ENCODE data around the gene NACAD.

Gene NACAD

GRCh38 chr7:45053941-45054340 is 34.8 kb downstream of the NACAD start:
- H3K4me1 ChIP-seq (ENCODE audit: control insufficient read depth in 2 of 2, insufficient read depth in 1 of 2, low read depth in 1 of 2, low read length in 2 of 2) = no peaks in the 10 kb centered on the region
- H2BK12ac ChIP-seq (ENCODE audit: low read length) = no peak overlapping the region
- no peak overlapping the region for H3K4ac ChIP-seq (ENCODE audit: low read length)
- H3K9me3 ChIP-seq (replicated peaks in 1 of 2; ENCODE audit: control insufficient read depth in 2 of 2, insufficient read depth in 1 of 2, low read depth in 1 of 2, low read length in 2 of 2) = peaks cover 0 to 3% of the 10 kb centered on the region in 2 donors
- H2AFZ ChIP-seq (ENCODE audit: low read length) = no peak overlapping the region
- no peaks in the 10 kb centered on the region for H3K27me3 ChIP-seq (ENCODE audit: control insufficient read depth in 3 of 3, insufficient read depth in 3 of 3, low read depth in 1 of 3, low read length in 3 of 3)
- H3K36me3 ChIP-seq (replicated peaks in 1 of 2; ENCODE audit: control insufficient read depth in 2 of 2, insufficient read depth in 2 of 2, low read length in 2 of 2) = peaks cover 6 to 39% of the 10 kb centered on the region in 2 donors
- no peak overlapping the region for H2AK5ac ChIP-seq (ENCODE audit: low read depth, low read length)
- H3K27ac ChIP-seq (replicated peaks; ENCODE audit: low read length) = no peak overlapping the region
- no peak overlapping the region for H4K91ac ChIP-seq (ENCODE audit: low read depth, low read length, poor library complexity)
- no peak overlapping the region for H2BK5ac ChIP-seq (ENCODE audit: low read length)
- peaks cover 5% of the 10 kb centered on the region for H3K79me1 ChIP-seq (ENCODE audit: low read depth, low read length)
- no peak overlapping the region for H3K14ac ChIP-seq (ENCODE audit: low read length)
- H3K23ac ChIP-seq (ENCODE audit: low read depth, low read length, poor library complexity) = no peak overlapping the region
- H4K8ac ChIP-seq (ENCODE audit: low read depth, low read length) = no peak overlapping the region
- no peak overlapping the region for H2BK120ac ChIP-seq (ENCODE audit: low read depth, low read length)
- no peak overlapping the region for H3K18ac ChIP-seq (ENCODE audit: low read length)
- no peak for DNase-seq (ENCODE audit: low spot score)
- no CpG with 5 or more reads among the region's 5 CpGs for WGBS, 2 donors (ENCODE audit: extremely low coverage in 2 of 2, insufficient read length in 2 of 2, insufficient replicate concordance in 1 of 2)
- no peak overlapping the region for H3K4me3 ChIP-seq (ENCODE audit: low read length in 2 of 2)
- no peak overlapping the region for H3K4me2 ChIP-seq (ENCODE audit: insufficient read depth, low read length, poor library complexity, severe bottlenecking)
- no peak overlapping the region for H3K9ac ChIP-seq (ENCODE audit: low read depth, low read length, poor library complexity)
- no peak overlapping the region for H2BK15ac ChIP-seq (ENCODE audit: low read length)

GRCh38 chr7:45053401-45053800 is 35.4 kb downstream of the NACAD start:
- H4K8ac ChIP-seq (ENCODE audit: low read depth, low read length) = no peak overlapping the region
- no peak overlapping the region for H2BK12ac ChIP-seq (ENCODE audit: low read length)
- no CpG with 5 or more reads among the region's 6 CpGs for WGBS, 2 donors (ENCODE audit: extremely low coverage in 2 of 2, insufficient read length in 2 of 2, insufficient replicate concordance in 1 of 2)
- H3K14ac ChIP-seq (ENCODE audit: low read length) = no peak overlapping the region
- no peak overlapping the region for H3K18ac ChIP-seq (ENCODE audit: low read length)
- H2AFZ ChIP-seq (ENCODE audit: low read length) = no peak overlapping the region
- no peak overlapping the region for H2AK5ac ChIP-seq (ENCODE audit: low read depth, low read length)
- no peak overlapping the region for H3K27ac ChIP-seq (replicated peaks; ENCODE audit: low read length)
- no peak overlapping the region for H3K4me3 ChIP-seq (ENCODE audit: low read length in 2 of 2)
- H2BK120ac ChIP-seq (ENCODE audit: low read depth, low read length) = no peak overlapping the region
- H3K27me3 ChIP-seq (ENCODE audit: control insufficient read depth in 3 of 3, insufficient read depth in 3 of 3, low read depth in 1 of 3, low read length in 3 of 3) = no peaks in the 10 kb centered on the region
- no peak overlapping the region for H3K9ac ChIP-seq (ENCODE audit: low read depth, low read length, poor library complexity)
- peaks cover 5% of the 10 kb centered on the region for H3K79me1 ChIP-seq (ENCODE audit: low read depth, low read length)
- H3K4ac ChIP-seq (ENCODE audit: low read length) = no peak overlapping the region
- H3K4me1 ChIP-seq (ENCODE audit: control insufficient read depth in 2 of 2, insufficient read depth in 1 of 2, low read depth in 1 of 2, low read length in 2 of 2) = no peaks in the 10 kb centered on the region
- H2BK5ac ChIP-seq (ENCODE audit: low read length) = no peak overlapping the region
- peaks cover 6 to 39% of the 10 kb centered on the region in 2 donors for H3K36me3 ChIP-seq (replicated peaks in 1 of 2; ENCODE audit: control insufficient read depth in 2 of 2, insufficient read depth in 2 of 2, low read length in 2 of 2)
- H3K9me3 ChIP-seq (replicated peaks in 1 of 2; ENCODE audit: control insufficient read depth in 2 of 2, insufficient read depth in 1 of 2, low read depth in 1 of 2, low read length in 2 of 2) = peaks cover 0 to 3% of the 10 kb centered on the region in 2 donors
- DNase-seq (ENCODE audit: low spot score) = no peak
- H3K23ac ChIP-seq (ENCODE audit: low read depth, low read length, poor library complexity) = no peak overlapping the region
- H2BK15ac ChIP-seq (ENCODE audit: low read length) = no peak overlapping the region
- H4K91ac ChIP-seq (ENCODE audit: low read depth, low read length, poor library complexity) = no peak overlapping the region
- H3K4me2 ChIP-seq (ENCODE audit: insufficient read depth, low read length, poor library complexity, severe bottlenecking) = no peak overlapping the region

- no peak overlapping the region for H3K4ac ChIP-seq (ENCODE audit: low read length)
- no peak overlapping the region for H3K14ac ChIP-seq (ENCODE audit: low read length)
- H3K79me1 ChIP-seq (ENCODE audit: low read depth, low read length) = peaks cover 5% of the 10 kb centered on the region
- H2BK120ac ChIP-seq (ENCODE audit: low read depth, low read length) = no peak overlapping the region
- no peak overlapping the region for H2BK15ac ChIP-seq (ENCODE audit: low read length)
- no peak overlapping the region for H2AFZ ChIP-seq (ENCODE audit: low read length)
- H3K27ac ChIP-seq (replicated peaks; ENCODE audit: low read length) = no peak overlapping the region
- no peak overlapping the region for H2BK5ac ChIP-seq (ENCODE audit: low read length)
- peaks cover 0 to 3% of the 10 kb centered on the region in 2 donors for H3K9me3 ChIP-seq (replicated peaks in 1 of 2; ENCODE audit: control insufficient read depth in 2 of 2, insufficient read depth in 1 of 2, low read depth in 1 of 2, low read length in 2 of 2)
- no peaks in the 10 kb centered on the region for H3K27me3 ChIP-seq (ENCODE audit: control insufficient read depth in 3 of 3, insufficient read depth in 3 of 3, low read depth in 1 of 3, low read length in 3 of 3)
- DNase-seq (ENCODE audit: low spot score) = no peak
- no peak overlapping the region for H3K18ac ChIP-seq (ENCODE audit: low read length)
- H4K8ac ChIP-seq (ENCODE audit: low read depth, low read length) = no peak overlapping the region
- peaks cover 5 to 41% of the 10 kb centered on the region in 2 donors for H3K36me3 ChIP-seq (replicated peaks in 1 of 2; ENCODE audit: control insufficient read depth in 2 of 2, insufficient read depth in 2 of 2, low read length in 2 of 2)
- no peak overlapping the region for H2BK12ac ChIP-seq (ENCODE audit: low read length)
- no peak overlapping the region for H3K23ac ChIP-seq (ENCODE audit: low read depth, low read length, poor library complexity)
- no peak overlapping the region for H3K9ac ChIP-seq (ENCODE audit: low read depth, low read length, poor library complexity)
- H2AK5ac ChIP-seq (ENCODE audit: low read depth, low read length) = no peak overlapping the region
- no peak overlapping the region for H3K4me3 ChIP-seq (ENCODE audit: low read length in 2 of 2)
- no CpG with 5 or more reads among the region's 3 CpGs for WGBS, 2 donors (ENCODE audit: extremely low coverage in 2 of 2, insufficient read length in 2 of 2, insufficient replicate concordance in 1 of 2)
- H3K4me2 ChIP-seq (ENCODE audit: insufficient read depth, low read length, poor library complexity, severe bottlenecking) = no peak overlapping the region
- H3K4me1 ChIP-seq (ENCODE audit: control insufficient read depth in 2 of 2, insufficient read depth in 1 of 2, low read depth in 1 of 2, low read length in 2 of 2) = no peaks in the 10 kb centered on the region
- H4K91ac ChIP-seq (ENCODE audit: low read depth, low read length, poor library complexity) = no peak overlapping the region
Observed at GRCh38 chr7:45052011-45052410, 36.8 kb downstream of the NACAD start.

- Histone ChIP-seq H3K27me3 (ENCODE audit: control insufficient read depth in 3 of 3, insufficient read depth in 3 of 3, low read depth in 1 of 3, low read length in 3 of 3) (no peaks in the 10 kb centered on the region), H2BK120ac (ENCODE audit: low read depth, low read length) (no peak overlapping the region), H2AK5ac (ENCODE audit: low read depth, low read length) (no peak overlapping the region), H2AFZ (ENCODE audit: low read length) (no peak overlapping the region), H3K9ac (ENCODE audit: low read depth, low read length, poor library complexity) (no peak overlapping the region), H2BK5ac (ENCODE audit: low read length) (no peak overlapping the region), H3K18ac (ENCODE audit: low read length) (no peak overlapping the region), H4K91ac (ENCODE audit: low read depth, low read length, poor library complexity) (no peak overlapping the region), H2BK15ac (ENCODE audit: low read length) (no peak overlapping the region), H3K4ac (ENCODE audit: low read length) (no peak overlapping the region), H3K4me1 (ENCODE audit: control insufficient read depth in 2 of 2, insufficient read depth in 1 of 2, low read depth in 1 of 2, low read length in 2 of 2) (no peaks in the 10 kb centered on the region), H3K4me2 (ENCODE audit: insufficient read depth, low read length, poor library complexity, severe bottlenecking) (no peak overlapping the region), H3K23ac (ENCODE audit: low read depth, low read length, poor library complexity) (no peak overlapping the region), H3K27ac (replicated peaks; ENCODE audit: low read length) (no peak overlapping the region), H3K9me3 (replicated peaks in 1 of 2; ENCODE audit: control insufficient read depth in 2 of 2, insufficient read depth in 1 of 2, low read depth in 1 of 2, low read length in 2 of 2) (peaks cover 0 to 3% of the 10 kb centered on the region in 2 donors), H3K4me3 (ENCODE audit: low read length in 2 of 2) (no peak overlapping the region), H3K14ac (ENCODE audit: low read length) (no peak overlapping the region), H2BK12ac (ENCODE audit: low read length) (no peak overlapping the region), H3K79me1 (ENCODE audit: low read depth, low read length) (peaks cover 5% of the 10 kb centered on the region), H3K36me3 (replicated peaks in 1 of 2; ENCODE audit: control insufficient read depth in 2 of 2, insufficient read depth in 2 of 2, low read length in 2 of 2) (peaks cover 5 to 54% of the 10 kb centered on the region in 2 donors), H4K8ac (ENCODE audit: low read depth, low read length) (no peak overlapping the region)
- DNase-seq (ENCODE audit: low spot score) = no peak
- no CpG with 5 or more reads among the region's 2 CpGs for WGBS, 2 donors (ENCODE audit: extremely low coverage in 2 of 2, insufficient read length in 2 of 2, insufficient replicate concordance in 1 of 2)
Observed at GRCh38 chr7:45050198-45050597, 38.6 kb downstream of the NACAD start.

Data from neuronal stem cell (in vitro differentiated cells).